ENCODE measurements around the gene CEP70. TPM values are rescaled to one million over a fixed set of nuclear protein-coding genes. Genes with fewer than 3 reads are reported as not detected.

Gene CEP70
- polyA plus RNA-seq, 1 experiment, result 14.6 TPM

DNA sequence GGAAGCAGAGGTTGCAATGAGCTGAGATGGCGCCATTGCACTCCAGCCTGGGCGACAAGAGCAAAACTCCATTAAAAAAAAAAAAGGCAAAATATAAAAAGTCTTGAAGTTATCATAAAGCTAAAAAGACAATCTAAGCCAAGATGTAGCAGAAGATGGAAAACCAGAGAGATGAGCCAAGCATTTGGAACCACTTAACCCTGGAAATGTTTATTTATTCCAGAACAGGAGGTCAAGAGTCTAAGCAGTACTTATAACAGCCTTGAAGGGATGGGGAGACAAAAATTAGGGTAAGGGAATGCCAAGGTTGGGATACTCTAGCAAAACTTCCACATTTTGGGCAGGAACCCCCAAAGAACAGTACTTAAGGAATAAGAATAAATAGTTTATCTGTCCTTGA is 44.6 kb upstream of the CEP70 start:
- Histone ChIP-seq H3K4me3 (ENCODE audit: low read depth, low read length) (no peak overlapping the region), H3K9me3 (ENCODE audit: control insufficient read depth, insufficient read depth, low read length) (no peaks in the 10 kb centered on the region), H3K27me3 (ENCODE audit: control insufficient read depth, insufficient read depth, low read length) (no peaks in the 10 kb centered on the region), H3K27ac (ENCODE audit: low read depth, low read length) (no peak overlapping the region)
- ChIA-PET CTCF (interaction anchor here (0.6 to 0.8 kb wide), 4 partner anchors 40 to 279 kb away, joined by 3 to 5 read pairs (median 4); no protein-coding TSS in a partner anchor), POLR2A (interaction anchor here (0.6 kb wide), 1 partner anchor 98 kb away, joined by 3 read pairs; no protein-coding TSS in a partner anchor)
- no peak for DNase-seq (ENCODE audit: low read depth, low spot score)
- TF ChIP-seq, protein P1, sequence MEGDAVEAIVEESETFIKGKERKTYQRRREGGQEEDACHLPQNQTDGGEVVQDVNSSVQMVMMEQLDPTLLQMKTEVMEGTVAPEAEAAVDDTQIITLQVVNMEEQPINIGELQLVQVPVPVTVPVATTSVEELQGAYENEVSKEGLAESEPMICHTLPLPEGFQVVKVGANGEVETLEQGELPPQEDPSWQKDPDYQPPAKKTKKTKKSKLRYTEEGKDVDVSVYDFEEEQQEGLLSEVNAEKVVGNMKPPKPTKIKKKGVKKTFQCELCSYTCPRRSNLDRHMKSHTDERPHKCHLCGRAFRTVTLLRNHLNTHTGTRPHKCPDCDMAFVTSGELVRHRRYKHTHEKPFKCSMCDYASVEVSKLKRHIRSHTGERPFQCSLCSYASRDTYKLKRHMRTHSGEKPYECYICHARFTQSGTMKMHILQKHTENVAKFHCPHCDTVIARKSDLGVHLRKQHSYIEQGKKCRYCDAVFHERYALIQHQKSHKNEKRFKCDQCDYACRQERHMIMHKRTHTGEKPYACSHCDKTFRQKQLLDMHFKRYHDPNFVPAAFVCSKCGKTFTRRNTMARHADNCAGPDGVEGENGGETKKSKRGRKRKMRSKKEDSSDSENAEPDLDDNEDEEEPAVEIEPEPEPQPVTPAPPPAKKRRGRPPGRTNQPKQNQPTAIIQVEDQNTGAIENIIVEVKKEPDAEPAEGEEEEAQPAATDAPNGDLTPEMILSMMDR (IDR thresholded peaks at IDR 0.05; ENCODE audit: low read depth, low read length), result no peak

DNA sequence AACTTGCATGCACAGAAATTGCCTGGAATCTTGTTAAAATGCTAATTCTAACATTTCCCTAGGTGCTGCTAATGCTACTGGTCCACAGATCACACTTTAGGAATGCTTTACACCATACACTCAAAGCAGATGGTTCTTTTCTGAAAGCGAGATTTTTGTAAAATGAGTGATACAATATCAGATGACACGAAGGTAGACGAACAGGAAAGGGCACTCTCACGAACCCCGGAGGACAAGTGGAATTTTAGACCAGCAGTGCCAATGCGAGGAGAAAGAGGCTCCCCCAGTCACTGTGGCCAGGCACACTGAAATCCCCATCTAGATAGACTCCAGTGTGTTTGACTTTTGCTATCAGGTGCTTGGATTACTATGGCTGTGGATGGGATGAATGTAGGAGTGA is 35.5 kb upstream of the CEP70 start:
- Histone ChIP-seq H3K4me3 (ENCODE audit: low read depth, low read length) (no peak overlapping the region), H3K9me3 (ENCODE audit: control insufficient read depth, insufficient read depth, low read length) (no peaks in the 10 kb centered on the region), H3K27ac (ENCODE audit: low read depth, low read length) (no peak overlapping the region), H3K27me3 (ENCODE audit: control insufficient read depth, insufficient read depth, low read length) (no peaks in the 10 kb centered on the region)
- TF ChIP-seq, protein P1 (IDR thresholded peaks at IDR 0.05; ENCODE audit: low read depth, low read length), result no peak
- ChIA-PET POLR2A (no interaction called here), CTCF (interaction anchor here (0.6 to 3.2 kb wide), 2 partner anchors 258 to 286 kb away, joined by 4 to 11 read pairs; no protein-coding TSS in a partner anchor)
- DNase-seq (ENCODE audit: low read depth, low spot score), result no peak

DNA sequence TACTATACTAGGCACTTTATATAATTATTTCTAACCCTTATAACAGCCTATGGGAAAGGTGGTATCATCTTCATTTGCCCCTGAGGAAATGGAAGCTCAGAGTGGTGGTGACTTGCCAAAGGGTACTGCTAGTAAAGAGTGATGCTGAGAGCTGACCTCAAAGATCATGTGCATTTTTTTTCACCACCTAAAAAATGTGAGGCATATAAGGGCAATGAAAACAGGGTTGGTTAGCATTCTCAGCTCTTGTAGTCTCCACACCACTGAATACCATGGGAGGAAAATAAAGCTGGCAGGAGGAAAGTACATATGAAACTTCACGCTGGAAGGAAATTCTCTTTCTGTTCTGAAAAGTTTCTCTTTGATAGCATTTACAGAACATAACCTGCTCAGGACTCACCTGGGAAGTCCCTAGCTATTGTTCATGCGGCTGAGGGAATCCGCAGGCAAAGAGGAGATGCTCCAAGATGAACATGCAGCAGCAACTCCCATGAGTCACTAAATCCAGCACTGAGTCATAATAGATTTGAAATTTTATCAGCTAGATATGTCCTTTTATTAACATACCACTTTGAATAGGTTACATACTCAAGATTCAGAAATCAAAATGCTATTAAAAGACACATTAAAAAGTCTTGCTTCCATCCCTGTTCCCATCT is 31.8 kb upstream of the CEP70 start:
- DNase-seq (ENCODE audit: low read depth, low spot score), result peak; percentile 8
- TF ChIP-seq, protein P1 (IDR thresholded peaks at IDR 0.05; ENCODE audit: low read depth, low read length), result no peak
- Histone ChIP-seq H3K4me3 (ENCODE audit: low read depth, low read length) (no peak overlapping the region), H3K27me3 (ENCODE audit: control insufficient read depth, insufficient read depth, low read length) (no peaks in the 10 kb centered on the region), H3K27ac (ENCODE audit: low read depth, low read length) (no peak overlapping the region), H3K9me3 (ENCODE audit: control insufficient read depth, insufficient read depth, low read length) (no peaks in the 10 kb centered on the region)
- POLR2A ChIA-PET, result interaction anchor here (1.1 to 1.7 kb wide), 2 partner anchors 69 to 290 kb away, joined by 3 to 4 read pairs; no protein-coding TSS in a partner anchor
- CTCF ChIA-PET, result interaction anchor here (0.6 to 3.8 kb wide), 8 partner anchors 10 to 321 kb away, joined by 3 to 38 read pairs (median 4); partner anchors contain the start of genes CEP70, FOXL2 and FOXL2NB

DNA sequence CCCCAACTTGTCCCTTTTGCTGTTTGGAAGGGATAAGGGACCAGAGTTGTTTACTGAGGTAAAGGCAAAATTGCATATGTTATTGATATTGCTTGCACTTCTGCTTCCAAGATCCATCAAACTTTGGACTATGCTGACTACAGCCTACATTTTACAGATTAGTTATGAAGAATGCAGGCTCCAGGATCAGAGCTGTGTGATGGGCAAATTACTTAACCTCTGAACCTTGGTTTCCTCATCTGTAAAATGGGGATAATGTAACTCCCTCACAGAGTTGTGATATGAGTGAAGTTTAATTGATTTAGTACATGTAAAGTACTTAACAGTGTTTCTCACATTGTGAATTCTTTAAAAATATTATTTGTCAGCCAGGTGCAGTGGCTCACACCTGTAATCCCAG is 30.5 kb upstream of the CEP70 start:
- CTCF ChIA-PET, result interaction anchor here (2.1 to 3.8 kb wide), 3 partner anchors 30 to 299 kb away, joined by 10 to 38 read pairs (median 14); partner anchors contain the start of gene CEP70

More for the DNA sequence above, 30.5 kb upstream of the CEP70 start:
- POLR2A ChIA-PET, result interaction anchor here (1.7 kb wide), 1 partner anchor 291 kb away, joined by 4 read pairs; no protein-coding TSS in a partner anchor
- no peak for DNase-seq (ENCODE audit: low read depth, low spot score)
- H3K27ac ChIP-seq (ENCODE audit: low read depth, low read length), result no peak overlapping the region
- H3K27me3 ChIP-seq (ENCODE audit: control insufficient read depth, insufficient read depth, low read length), result no peaks in the 10 kb centered on the region
- no peaks in the 10 kb centered on the region for H3K9me3 ChIP-seq (ENCODE audit: control insufficient read depth, insufficient read depth, low read length)
- H3K4me3 ChIP-seq (ENCODE audit: low read depth, low read length), result no peak overlapping the region
- TF ChIP-seq, protein P1 (IDR thresholded peaks at IDR 0.05; ENCODE audit: low read depth, low read length), result no peak

Measured in AG04450 (cell line).